ENCODE measurements around the gene LIMCH1.

Gene LIMCH1

DNA sequence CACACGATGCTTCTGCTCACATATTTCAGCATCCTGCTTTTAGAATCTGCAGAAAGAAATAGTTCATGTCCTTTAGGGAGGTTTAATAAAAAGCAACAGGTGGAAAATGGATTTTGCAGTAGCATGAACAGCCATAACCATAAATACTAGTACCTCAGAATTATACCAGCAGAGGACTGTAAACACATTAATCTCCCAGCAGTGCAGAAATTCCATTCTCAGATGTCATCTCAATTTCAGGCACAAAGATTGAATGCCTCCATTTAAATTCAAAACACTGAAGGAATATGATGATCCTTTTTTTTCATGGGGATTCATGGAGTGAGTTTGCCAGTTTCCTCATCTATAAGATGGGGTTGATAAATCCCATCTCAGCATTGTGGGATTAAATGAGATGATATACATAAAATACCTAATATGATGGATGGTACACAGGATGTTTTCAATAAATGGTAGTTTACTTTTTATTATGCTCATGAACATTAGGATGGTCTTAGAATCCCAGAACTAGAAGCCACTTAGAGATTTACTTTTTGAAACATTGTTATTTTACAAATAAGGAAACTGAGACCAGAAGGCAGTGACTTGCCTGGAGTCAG, 566 bp upstream of the LIMCH1 start:
- intact Hi-C loops (cut with DNase I; ENCODE audit: low total_unique reads), result no loop called here
- no peaks in the 10 kb centered on the region for H3K36me3 ChIP-seq
- TF ChIP-seq, protein P1, sequence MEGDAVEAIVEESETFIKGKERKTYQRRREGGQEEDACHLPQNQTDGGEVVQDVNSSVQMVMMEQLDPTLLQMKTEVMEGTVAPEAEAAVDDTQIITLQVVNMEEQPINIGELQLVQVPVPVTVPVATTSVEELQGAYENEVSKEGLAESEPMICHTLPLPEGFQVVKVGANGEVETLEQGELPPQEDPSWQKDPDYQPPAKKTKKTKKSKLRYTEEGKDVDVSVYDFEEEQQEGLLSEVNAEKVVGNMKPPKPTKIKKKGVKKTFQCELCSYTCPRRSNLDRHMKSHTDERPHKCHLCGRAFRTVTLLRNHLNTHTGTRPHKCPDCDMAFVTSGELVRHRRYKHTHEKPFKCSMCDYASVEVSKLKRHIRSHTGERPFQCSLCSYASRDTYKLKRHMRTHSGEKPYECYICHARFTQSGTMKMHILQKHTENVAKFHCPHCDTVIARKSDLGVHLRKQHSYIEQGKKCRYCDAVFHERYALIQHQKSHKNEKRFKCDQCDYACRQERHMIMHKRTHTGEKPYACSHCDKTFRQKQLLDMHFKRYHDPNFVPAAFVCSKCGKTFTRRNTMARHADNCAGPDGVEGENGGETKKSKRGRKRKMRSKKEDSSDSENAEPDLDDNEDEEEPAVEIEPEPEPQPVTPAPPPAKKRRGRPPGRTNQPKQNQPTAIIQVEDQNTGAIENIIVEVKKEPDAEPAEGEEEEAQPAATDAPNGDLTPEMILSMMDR (IDR thresholded peaks at IDR 0.05), result no peak
- peak overlapping the region; percentile 81 to 84 for H3K27ac ChIP-seq
- H3K4me3 ChIP-seq, result no peak overlapping the region
- H3K4me1 ChIP-seq, result peaks cover 0 to 87% (median 46%) of the 10 kb centered on the region in 4 donors
- no peaks in the 10 kb centered on the region for H3K27me3 ChIP-seq
- DNase-seq, result no peak
- no peaks in the 10 kb centered on the region for H3K9me3 ChIP-seq

DNA sequence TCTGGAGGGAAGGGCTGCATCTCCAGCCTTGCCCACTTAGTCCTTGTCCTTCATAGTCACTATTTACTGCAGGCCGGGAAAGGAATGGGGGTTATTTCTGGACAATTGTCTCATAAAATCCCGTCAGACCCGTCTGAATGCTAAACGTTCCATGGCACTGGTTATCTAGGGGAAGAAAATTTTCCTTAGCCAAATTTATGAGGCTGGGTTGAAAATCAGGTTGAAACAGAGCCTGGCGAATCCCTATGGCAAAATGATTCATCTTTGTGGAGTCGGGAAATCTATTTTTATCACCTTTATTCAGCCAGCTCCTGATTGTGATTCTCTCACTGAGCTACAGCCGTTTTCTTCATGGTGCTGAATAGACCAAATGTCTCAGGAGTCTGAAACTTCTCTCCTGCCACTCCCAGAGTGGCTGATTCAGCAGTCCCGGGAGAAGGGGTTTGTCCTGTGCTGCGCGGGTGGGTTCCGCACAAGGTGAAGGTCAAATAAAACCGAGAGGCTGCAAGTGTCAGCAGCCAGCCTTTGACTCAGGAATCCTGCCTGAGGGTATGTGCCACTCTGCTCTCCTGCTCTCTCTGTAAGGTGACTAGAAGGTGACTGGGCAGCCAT, 1.0 kb downstream of the LIMCH1 start:
- TF ChIP-seq, protein P1 (IDR thresholded peaks at IDR 0.05), result no peak
- Histone ChIP-seq H3K27ac (peak overlapping the region; percentile 81 to 84), H3K27me3 (no peaks in the 10 kb centered on the region), H3K36me3 (no peaks in the 10 kb centered on the region), H3K9me3 (no peaks in the 10 kb centered on the region), H3K4me1 (peaks cover 0 to 89% (median 45%) of the 10 kb centered on the region in 4 donors), H3K4me3 (peak overlapping the region; percentile 35 to 39)
- intact Hi-C loops (cut with DNase I; ENCODE audit: low total_unique reads), result no loop called here
- DNase-seq, result no peak

DNA sequence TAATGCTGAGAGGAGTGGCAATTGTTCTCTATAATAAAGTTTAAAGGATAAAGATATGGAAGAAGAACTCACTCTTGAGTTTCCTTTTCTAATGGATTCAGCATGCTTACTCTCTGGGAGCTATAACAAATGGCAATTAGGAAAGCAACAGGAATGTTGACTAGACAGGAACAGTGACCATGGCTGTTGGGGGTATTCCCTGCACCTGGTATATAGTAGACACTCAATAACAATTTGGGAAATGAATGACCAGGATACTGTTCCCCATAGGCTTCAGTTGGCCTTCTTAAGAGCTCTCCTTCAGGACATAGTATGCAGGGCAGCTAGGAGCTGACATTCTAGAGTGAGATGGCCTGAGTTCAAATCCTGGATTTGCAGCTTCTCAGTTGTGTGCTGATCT, 1.8 kb downstream of the LIMCH1 start:
- H3K4me3 ChIP-seq, result peak overlapping the region; percentile 35 to 39
- intact Hi-C loops (cut with DNase I; ENCODE audit: low total_unique reads), result loop anchor here (10.0 kb wide), 1 partner anchor 105 kb away; no protein-coding TSS in a partner anchor
- no peak for DNase-seq
- peak overlapping the region; percentile 81 to 84 for H3K27ac ChIP-seq
- H3K4me1 ChIP-seq, result peaks cover 0 to 95% (median 51%) of the 10 kb centered on the region in 4 donors
- H3K36me3 ChIP-seq, result no peaks in the 10 kb centered on the region
- no peaks in the 10 kb centered on the region for H3K27me3 ChIP-seq
- TF ChIP-seq, protein P1 (IDR thresholded peaks at IDR 0.05), result no peak
- no peaks in the 10 kb centered on the region for H3K9me3 ChIP-seq

DNA sequence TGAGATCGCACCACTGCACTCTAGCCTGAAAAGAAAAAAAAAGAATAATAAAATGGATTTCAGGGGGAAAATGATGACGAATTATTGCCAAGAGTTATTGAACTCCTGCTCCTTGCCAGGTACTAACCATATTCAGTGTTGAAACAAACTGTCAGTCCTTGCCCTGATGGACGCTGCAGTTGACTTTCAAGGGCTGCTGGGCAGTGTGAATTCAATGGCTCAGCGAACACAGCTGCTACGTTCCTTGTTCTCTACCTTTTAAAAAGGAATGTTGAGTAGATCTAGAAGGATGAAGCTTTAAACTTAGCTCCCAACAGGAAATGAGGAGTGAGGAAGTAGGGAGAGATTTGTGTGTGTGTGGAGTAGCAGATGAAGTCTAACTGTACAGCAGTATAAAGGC, 2.7 kb downstream of the LIMCH1 start:
- H3K9me3 ChIP-seq, result no peaks in the 10 kb centered on the region
- H3K27me3 ChIP-seq, result no peaks in the 10 kb centered on the region
- H3K4me1 ChIP-seq, result peaks cover 0 to 98% (median 55%) of the 10 kb centered on the region in 4 donors
- TF ChIP-seq, protein P1 (IDR thresholded peaks at IDR 0.05), result no peak
- intact Hi-C loops (cut with DNase I; ENCODE audit: low total_unique reads), result loop anchor here (10.0 kb wide), 1 partner anchor 106 kb away; no protein-coding TSS in a partner anchor
- no peak for DNase-seq
- H3K4me3 ChIP-seq, result no peak overlapping the region
- H3K27ac ChIP-seq, result peak overlapping the region; percentile 81 to 84
- no peaks in the 10 kb centered on the region for H3K36me3 ChIP-seq

DNA sequence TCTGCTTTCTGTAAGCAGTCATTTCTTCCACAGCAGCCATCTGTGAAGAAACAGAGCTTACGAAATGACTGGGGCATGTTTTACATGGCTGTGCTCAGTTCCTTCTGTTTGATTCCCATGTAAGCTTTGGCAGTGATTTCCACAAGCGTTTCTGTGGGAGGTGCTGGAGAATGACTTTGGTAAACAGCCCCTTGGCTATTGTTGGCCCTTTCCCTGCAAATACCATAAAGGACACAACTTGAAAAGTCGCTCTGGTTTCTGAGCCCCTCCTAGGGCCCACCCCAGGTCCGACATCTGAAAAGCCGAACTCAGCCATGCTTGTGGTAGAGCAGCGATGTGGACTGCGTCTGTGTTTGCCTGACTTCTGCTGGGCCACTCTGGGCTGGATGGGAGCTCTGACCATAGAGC, 3.7 kb downstream of the LIMCH1 start:
- Histone ChIP-seq H3K4me3 (peak overlapping the region; percentile 35 to 38), H3K4me1 (peaks cover 0 to 94% (median 52%) of the 10 kb centered on the region in 4 donors), H3K36me3 (no peaks in the 10 kb centered on the region), H3K27me3 (no peaks in the 10 kb centered on the region), H3K27ac (peak overlapping the region; percentile 81 to 84), H3K9me3 (no peaks in the 10 kb centered on the region)
- TF ChIP-seq, protein P1 (IDR thresholded peaks at IDR 0.05), result no peak
- peak; percentile 56 to 67 for DNase-seq
- intact Hi-C loops (cut with DNase I; ENCODE audit: low total_unique reads), result loop anchor here (10.0 kb wide), 1 partner anchor 107 kb away; no protein-coding TSS in a partner anchor

All from tibial artery (tissue), 4 donors.